Neural progenitor cell (in vitro differentiated cells): ENCODE results near the gene CHPF2. TPM values are rescaled to one million over a fixed set of nuclear protein-coding genes. Genes with fewer than 3 reads are reported as not detected.

Experiments
- DNase-seq: peaks from one replicate; pipeline ENCODE4 v3.0.0-alpha.2; 2016; ENCODE audit warnings: low spot score
- H2AFZ ChIP-seq: fragments of 200-600 bp; sonication (generic); replicated peaks from 2 replicates; pipeline ENCODE4 v1.6.1; 2016; ENCODE audit warnings: antibody characterized with exemption
- H3F3A ChIP-seq: fragments of 200-600 bp; sonication (generic); 2 replicates; pipeline ENCODE4 v1.6.1; 2016; ENCODE audit warnings: antibody characterized with exemption, low read depth
- H3K27ac ChIP-seq: fragments of 200-600 bp; sonication (generic); 2 replicates; pipeline ENCODE4 v1.5.1; 2016; ENCODE audit warnings: mild to moderate bottlenecking
- H3K27me3 ChIP-seq: fragments of 200-600 bp; sonication (generic); 2 replicates; pipeline ENCODE4 v1.6.1; 2016; ENCODE audit warnings: mild to moderate bottlenecking, moderate library complexity
- H3K36me3 ChIP-seq: fragments of 200-600 bp; sonication (generic); 2 replicates; pipeline ENCODE4 v1.5.1; 2016
- H3K4me1 ChIP-seq: fragments of 200-600 bp; sonication (generic); 2 replicates; pipeline ENCODE4 v1.6.1; 2016; ENCODE audit warnings: mixed run types
- H3K4me2 ChIP-seq: fragments of 200-600 bp; sonication (generic); 2 replicates; pipeline ENCODE4 v1.6.1; 2016
- H3K4me3 ChIP-seq: fragments of 200-600 bp; sonication (generic); 2 replicates; pipeline ENCODE4 v1.5.1; 2016
- H3K79me2 ChIP-seq: fragments of 200-600 bp; sonication (generic); 2 replicates; pipeline ENCODE4 v1.6.1; 2016; ENCODE audit warnings: low read depth
- H3K9ac ChIP-seq: fragments of 200-600 bp; sonication (generic); 2 replicates; pipeline ENCODE4 v1.6.1; 2016
- H3K9me3 ChIP-seq: fragments of 200-600 bp; sonication (generic); 2 replicates; pipeline ENCODE4 v1.5.1; 2016; ENCODE audit warnings: low read depth
- H4K20me1 ChIP-seq: fragments of 200-600 bp; sonication (generic); 2 replicates; pipeline ENCODE4 v1.6.1; 2016; ENCODE audit warnings: low read depth
- H3K27ac Mint-ChIP-seq: 3 replicates; pipeline ENCODE4 v1.8.0; 2021; ENCODE audit warnings: mixed read lengths
- H3K27me3 Mint-ChIP-seq: 2 replicates; pipeline ENCODE4 v1.8.0; 2022; ENCODE audit warnings: low read depth, mild to moderate bottlenecking, inconsistent platforms, moderate library complexity, mixed read lengths; ENCODE audit not compliant: insufficient read depth
- H3K36me3 Mint-ChIP-seq: 3 replicates; pipeline ENCODE4 v1.8.0; 2021; ENCODE audit warnings: mixed read lengths
- H3K4me1 Mint-ChIP-seq: 3 replicates; pipeline ENCODE4 v1.8.0; 2021; ENCODE audit warnings: mixed read lengths
- H3K4me3 Mint-ChIP-seq: 3 replicates; pipeline ENCODE4 v1.8.0; 2021; ENCODE audit warnings: mild to moderate bottlenecking, moderate library complexity, mixed read lengths
- H3K9me3 Mint-ChIP-seq: 3 replicates; pipeline ENCODE4 v1.8.0; 2020; ENCODE audit warnings: mixed read lengths
- CTCF ChIP-seq: fragments of 200-600 bp; sonication (generic); IDR thresholded peaks from 2 replicates; pipeline ENCODE4 v1.5.1; 2017; ENCODE audit warnings: antibody characterized with exemption, mild to moderate bottlenecking
- EZH2 ChIP-seq: fragments of 200-600 bp; sonication (generic); IDR thresholded peaks from 2 replicates; pipeline ENCODE4 v1.6.1; 2017; ENCODE audit warnings: antibody characterized with exemption, mild to moderate bottlenecking, moderate library complexity
- EZH2phosphoT487 ChIP-seq: fragments of 200-600 bp; sonication (generic); IDR thresholded peaks from 2 replicates; pipeline ENCODE4 v1.6.1; 2017; ENCODE audit warnings: antibody characterized with exemption
- total RNA-seq: library from RNA; depleted of rRNA; stranded (reverse); fragments of >200 nt; gene quantifications from 2 replicates; pipeline ENCODE4 v1.2.3, GENCODE V29; 2015; ENCODE audit warnings: low replicate concordance

Gene CHPF2
- total RNA-seq, 1 donor from 2014 or later: 8.8 TPM

DNA sequence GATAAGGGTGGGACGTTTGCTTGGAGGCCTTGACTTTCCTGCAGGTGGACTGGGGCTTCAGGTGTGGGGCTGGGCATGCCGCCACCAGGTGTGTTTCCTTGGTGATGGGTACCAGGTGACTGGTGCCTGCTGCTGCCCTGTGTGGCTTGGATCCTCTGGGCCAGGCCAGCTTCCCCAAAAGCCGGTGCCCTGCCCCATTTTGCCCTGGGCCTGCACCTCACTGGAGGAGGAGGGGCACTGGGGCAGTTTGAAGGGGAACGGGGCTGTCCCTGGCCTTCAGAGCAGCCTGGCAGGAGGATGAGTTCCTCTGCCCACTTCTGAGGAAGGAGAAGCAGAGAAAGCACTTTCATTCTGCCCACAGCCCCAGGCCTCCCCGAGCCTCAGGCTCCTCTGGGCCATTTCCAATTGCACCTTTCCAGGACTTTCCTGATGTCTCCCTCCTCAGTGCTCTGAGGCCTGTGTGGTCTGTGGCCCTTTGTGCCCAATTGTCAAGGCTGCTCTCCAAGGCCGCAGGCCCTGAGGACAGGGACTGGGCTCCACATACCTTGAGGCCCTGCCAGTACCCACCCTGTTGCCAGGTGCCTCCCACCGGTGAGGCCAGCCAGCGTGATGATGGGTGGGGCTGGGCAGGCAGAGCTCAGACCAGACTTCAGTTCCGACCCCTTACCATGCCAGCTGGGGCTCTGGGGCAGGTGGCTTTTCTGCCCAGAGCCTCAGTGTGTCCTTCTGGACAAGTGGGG lies 41.5 kb downstream of the CHPF2 start:
- DNase-seq: no peak
- no peak overlapping the region for H3K9ac ChIP-seq
- no peak overlapping the region for H3K27ac ChIP-seq
- H3K4me3 ChIP-seq: no peak overlapping the region
- H3K9me3 Mint-ChIP-seq: no peaks in the 10 kb centered on the region
- no peaks in the 10 kb centered on the region for H3K36me3 ChIP-seq
- H3K4me2 ChIP-seq: no peak overlapping the region
- H3K27ac Mint-ChIP-seq: no peak overlapping the region
- H3K36me3 Mint-ChIP-seq: no peaks in the 10 kb centered on the region
- no peaks in the 10 kb centered on the region for H4K20me1 ChIP-seq
- H3K27me3 Mint-ChIP-seq: peaks cover 5% of the 10 kb centered on the region
- peaks cover 16% of the 10 kb centered on the region for H3K4me1 Mint-ChIP-seq
- TF ChIP-seq EZH2phosphoT487 (no peak), EZH2 (no peak), CTCF (no peak)
- H3K79me2 ChIP-seq: no peaks in the 10 kb centered on the region
- H3K9me3 ChIP-seq: no peaks in the 10 kb centered on the region
- H3K4me1 ChIP-seq: no peaks in the 10 kb centered on the region
- H3K27me3 ChIP-seq: peaks cover 30% of the 10 kb centered on the region
- no peaks in the 10 kb centered on the region for H3F3A ChIP-seq
- H2AFZ ChIP-seq: no peak overlapping the region
- H3K4me3 Mint-ChIP-seq: no peak overlapping the region

DNA sequence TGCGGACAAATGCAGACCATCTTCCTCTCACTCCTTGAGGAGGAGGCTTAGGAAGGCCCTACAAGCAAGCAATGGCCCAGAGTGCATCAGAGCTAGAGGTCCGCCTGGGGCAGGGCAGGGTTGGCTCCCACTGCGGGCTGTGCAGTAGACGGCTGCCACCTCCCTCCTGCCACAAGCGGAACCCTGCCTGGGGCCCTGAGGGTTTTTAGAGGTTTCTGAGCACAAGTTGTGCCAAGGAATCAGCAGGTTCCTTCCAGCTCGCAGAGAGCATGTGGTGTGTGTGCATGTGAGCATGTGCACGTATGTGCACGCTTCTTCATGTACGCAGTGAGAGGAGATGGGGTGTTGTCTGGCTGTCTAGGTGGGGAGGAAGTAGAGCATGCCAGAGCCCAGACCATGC lies 42.1 kb downstream of the CHPF2 start:
- Mint-ChIP-seq H3K36me3 (no peaks in the 10 kb centered on the region), H3K9me3 (no peaks in the 10 kb centered on the region), H3K27me3 (peaks cover 4% of the 10 kb centered on the region), H3K4me1 (peaks cover 20% of the 10 kb centered on the region), H3K4me3 (peak overlapping the region; percentile 76), H3K27ac (no peak overlapping the region)
- Histone ChIP-seq H3K27ac (no peak overlapping the region), H4K20me1 (no peaks in the 10 kb centered on the region), H3K4me3 (no peak overlapping the region), H3K9me3 (no peaks in the 10 kb centered on the region), H3K79me2 (no peaks in the 10 kb centered on the region), H3K4me2 (no peak overlapping the region), H3K36me3 (no peaks in the 10 kb centered on the region), H3K9ac (no peak overlapping the region), H2AFZ (no peak overlapping the region), H3K27me3 (peaks cover 34% of the 10 kb centered on the region), H3K4me1 (no peaks in the 10 kb centered on the region), H3F3A (no peaks in the 10 kb centered on the region)
- no peak for DNase-seq
- no peak for TF ChIP-seq EZH2phosphoT487
- no peak for TF ChIP-seq CTCF
- TF ChIP-seq EZH2: no peak

GRCh38 chr7:151274936-151275812 lies 42.9 kb downstream of the CHPF2 start:
- H3F3A ChIP-seq: no peaks in the 10 kb centered on the region
- H4K20me1 ChIP-seq: no peaks in the 10 kb centered on the region
- no peaks in the 10 kb centered on the region for H3K4me1 ChIP-seq
- no peaks in the 10 kb centered on the region for H3K9me3 Mint-ChIP-seq
- no peak overlapping the region for H3K4me3 ChIP-seq
- peaks cover 6% of the 10 kb centered on the region for H3K27me3 Mint-ChIP-seq
- H3K4me1 Mint-ChIP-seq: peaks cover 20% of the 10 kb centered on the region
- no peak for DNase-seq
- no peak overlapping the region for H2AFZ ChIP-seq
- TF ChIP-seq EZH2phosphoT487: no peak
- no peak for TF ChIP-seq EZH2
- TF ChIP-seq CTCF: no peak
- no peaks in the 10 kb centered on the region for H3K36me3 Mint-ChIP-seq
- H3K4me2 ChIP-seq: peak overlapping the region; percentile 73
- H3K9me3 ChIP-seq: no peaks in the 10 kb centered on the region
- peaks cover 35% of the 10 kb centered on the region for H3K27me3 ChIP-seq
- no peak overlapping the region for H3K9ac ChIP-seq
- H3K79me2 ChIP-seq: no peaks in the 10 kb centered on the region
- no peaks in the 10 kb centered on the region for H3K36me3 ChIP-seq
- no peak overlapping the region for H3K27ac ChIP-seq
- peak overlapping the region; percentile 76 for H3K4me3 Mint-ChIP-seq
- H3K27ac Mint-ChIP-seq: no peak overlapping the region
